ENCODE measurements around the gene FARP2.

The FARP2 gene, protein sequence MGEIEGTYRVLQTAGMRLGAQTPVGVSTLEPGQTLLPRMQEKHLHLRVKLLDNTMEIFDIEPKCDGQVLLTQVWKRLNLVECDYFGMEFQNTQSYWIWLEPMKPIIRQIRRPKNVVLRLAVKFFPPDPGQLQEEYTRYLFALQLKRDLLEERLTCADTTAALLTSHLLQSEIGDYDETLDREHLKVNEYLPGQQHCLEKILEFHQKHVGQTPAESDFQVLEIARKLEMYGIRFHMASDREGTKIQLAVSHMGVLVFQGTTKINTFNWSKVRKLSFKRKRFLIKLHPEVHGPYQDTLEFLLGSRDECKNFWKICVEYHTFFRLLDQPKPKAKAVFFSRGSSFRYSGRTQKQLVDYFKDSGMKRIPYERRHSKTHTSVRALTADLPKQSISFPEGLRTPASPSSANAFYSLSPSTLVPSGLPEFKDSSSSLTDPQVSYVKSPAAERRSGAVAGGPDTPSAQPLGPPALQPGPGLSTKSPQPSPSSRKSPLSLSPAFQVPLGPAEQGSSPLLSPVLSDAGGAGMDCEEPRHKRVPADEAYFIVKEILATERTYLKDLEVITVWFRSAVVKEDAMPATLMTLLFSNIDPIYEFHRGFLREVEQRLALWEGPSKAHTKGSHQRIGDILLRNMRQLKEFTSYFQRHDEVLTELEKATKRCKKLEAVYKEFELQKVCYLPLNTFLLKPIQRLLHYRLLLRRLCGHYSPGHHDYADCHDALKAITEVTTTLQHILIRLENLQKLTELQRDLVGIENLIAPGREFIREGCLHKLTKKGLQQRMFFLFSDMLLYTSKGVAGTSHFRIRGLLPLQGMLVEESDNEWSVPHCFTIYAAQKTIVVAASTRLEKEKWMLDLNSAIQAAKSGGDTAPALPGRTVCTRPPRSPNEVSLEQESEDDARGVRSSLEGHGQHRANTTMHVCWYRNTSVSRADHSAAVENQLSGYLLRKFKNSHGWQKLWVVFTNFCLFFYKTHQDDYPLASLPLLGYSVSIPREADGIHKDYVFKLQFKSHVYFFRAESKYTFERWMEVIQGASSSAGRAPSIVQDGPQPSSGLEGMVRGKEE

DNA sequence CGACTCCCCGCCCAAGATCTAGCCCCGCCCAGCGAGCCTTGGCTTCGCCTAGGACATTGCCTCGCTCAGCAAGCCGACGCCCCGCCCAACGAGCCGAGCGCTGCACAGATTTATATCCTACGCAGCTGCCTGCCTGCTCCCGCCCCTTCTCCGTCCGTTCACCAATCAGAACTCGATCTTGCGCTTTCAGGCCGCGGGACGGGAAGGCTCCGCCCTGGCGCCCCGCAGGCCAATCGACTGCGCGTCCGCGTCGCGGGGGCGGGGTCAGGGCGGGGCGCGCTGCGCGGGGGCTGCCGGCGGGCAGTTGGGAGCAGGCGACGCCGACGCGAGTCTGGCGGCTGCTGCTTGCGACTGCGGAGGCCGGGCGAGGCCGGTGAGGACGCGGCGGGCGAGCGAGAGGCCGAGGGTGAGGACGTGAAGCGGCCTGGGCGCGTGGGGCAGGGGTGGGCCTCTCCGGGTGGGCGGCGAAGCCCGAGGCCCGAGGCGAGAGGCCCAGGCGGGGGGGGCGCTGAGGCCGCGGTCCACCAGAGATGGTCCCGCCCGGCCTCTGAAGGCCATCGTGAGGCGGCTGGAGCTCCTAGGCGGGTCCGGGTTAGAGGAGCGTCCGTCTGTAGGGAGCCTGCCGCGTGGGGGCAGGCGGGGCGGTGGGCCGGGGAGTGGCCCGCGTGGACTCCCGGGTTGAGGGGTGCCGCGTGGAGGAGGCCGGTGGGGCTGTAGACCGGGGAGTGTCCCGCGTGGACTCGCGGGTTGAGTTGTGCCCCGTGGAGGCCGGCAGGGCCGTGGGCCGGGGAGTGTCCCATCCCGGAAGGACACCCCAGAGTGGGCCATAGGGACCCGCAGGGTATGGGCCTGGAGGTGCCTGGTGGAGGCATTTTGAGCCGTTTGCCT, at the start of gene FARP2:
Gene FARP2, plus strand, starts transcription at position 303 of the 888 bp plus-strand sequence. CDS start 16,823 bp downstream, outside the sequence.
- in situ Hi-C loops (cut with MboI; ENCODE audit: low sequenced_read_pairs, unreplicated experiment): no loop called here
- peak; percentile 93 for DNase-seq (ENCODE audit: low spot score)
- TF ChIP-seq, protein P1, sequence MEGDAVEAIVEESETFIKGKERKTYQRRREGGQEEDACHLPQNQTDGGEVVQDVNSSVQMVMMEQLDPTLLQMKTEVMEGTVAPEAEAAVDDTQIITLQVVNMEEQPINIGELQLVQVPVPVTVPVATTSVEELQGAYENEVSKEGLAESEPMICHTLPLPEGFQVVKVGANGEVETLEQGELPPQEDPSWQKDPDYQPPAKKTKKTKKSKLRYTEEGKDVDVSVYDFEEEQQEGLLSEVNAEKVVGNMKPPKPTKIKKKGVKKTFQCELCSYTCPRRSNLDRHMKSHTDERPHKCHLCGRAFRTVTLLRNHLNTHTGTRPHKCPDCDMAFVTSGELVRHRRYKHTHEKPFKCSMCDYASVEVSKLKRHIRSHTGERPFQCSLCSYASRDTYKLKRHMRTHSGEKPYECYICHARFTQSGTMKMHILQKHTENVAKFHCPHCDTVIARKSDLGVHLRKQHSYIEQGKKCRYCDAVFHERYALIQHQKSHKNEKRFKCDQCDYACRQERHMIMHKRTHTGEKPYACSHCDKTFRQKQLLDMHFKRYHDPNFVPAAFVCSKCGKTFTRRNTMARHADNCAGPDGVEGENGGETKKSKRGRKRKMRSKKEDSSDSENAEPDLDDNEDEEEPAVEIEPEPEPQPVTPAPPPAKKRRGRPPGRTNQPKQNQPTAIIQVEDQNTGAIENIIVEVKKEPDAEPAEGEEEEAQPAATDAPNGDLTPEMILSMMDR (IDR thresholded peaks at IDR 0.05; ENCODE audit: borderline replicate concordance, control extremely low read depth, extremely low read depth, insufficient read depth, missing control alignments): no peak

DNA sequence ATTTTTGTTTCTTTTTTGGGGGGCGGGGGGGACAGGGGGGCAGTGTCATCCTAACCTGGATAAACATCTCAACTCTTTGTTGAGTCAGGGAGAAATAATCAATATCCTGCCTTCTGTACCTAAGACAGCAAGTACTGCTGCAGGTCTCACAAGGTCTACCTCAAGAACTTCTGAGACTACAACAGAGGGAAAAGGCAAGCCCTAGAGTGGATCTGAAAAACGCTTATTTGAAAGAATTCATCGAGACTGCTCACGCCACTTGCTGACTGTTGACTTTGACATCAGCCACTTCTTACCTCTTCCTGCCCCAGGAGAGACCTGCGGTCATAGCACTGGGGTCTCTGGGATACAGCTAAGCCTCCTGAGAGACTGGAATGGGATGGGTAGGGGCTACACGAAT, 49.0 kb upstream of the FARP2 start:
- no peak for DNase-seq (ENCODE audit: low spot score)
- in situ Hi-C loops (cut with MboI; ENCODE audit: low sequenced_read_pairs, unreplicated experiment): no loop called here
- TF ChIP-seq, protein P1 (IDR thresholded peaks at IDR 0.05; ENCODE audit: borderline replicate concordance, control extremely low read depth, extremely low read depth, insufficient read depth, missing control alignments): no peak

DNA sequence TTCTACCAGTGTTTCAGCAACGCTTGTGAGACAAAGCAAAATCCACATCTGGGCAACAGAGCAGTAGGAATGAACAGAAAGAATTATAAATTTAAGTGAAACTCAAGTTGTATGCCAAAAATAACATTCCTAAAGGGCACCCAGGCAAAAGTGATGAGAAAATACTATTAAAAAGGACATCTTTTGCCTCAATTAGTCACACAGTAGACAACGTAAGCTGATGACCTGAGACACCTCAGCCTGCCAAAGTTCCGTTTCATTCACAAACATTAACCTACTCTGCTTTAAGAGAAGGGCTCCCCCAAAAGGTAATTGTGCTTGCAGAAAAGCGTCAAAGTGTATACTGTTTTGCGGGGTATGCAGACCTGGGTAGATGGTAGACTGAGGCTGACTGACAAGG, 47.8 kb upstream of the FARP2 start:
- TF ChIP-seq, protein P1 (IDR thresholded peaks at IDR 0.05; ENCODE audit: borderline replicate concordance, control extremely low read depth, extremely low read depth, insufficient read depth, missing control alignments): no peak
- no peak for DNase-seq (ENCODE audit: low spot score)
- in situ Hi-C loops (cut with MboI; ENCODE audit: low sequenced_read_pairs, unreplicated experiment): no loop called here

DNA sequence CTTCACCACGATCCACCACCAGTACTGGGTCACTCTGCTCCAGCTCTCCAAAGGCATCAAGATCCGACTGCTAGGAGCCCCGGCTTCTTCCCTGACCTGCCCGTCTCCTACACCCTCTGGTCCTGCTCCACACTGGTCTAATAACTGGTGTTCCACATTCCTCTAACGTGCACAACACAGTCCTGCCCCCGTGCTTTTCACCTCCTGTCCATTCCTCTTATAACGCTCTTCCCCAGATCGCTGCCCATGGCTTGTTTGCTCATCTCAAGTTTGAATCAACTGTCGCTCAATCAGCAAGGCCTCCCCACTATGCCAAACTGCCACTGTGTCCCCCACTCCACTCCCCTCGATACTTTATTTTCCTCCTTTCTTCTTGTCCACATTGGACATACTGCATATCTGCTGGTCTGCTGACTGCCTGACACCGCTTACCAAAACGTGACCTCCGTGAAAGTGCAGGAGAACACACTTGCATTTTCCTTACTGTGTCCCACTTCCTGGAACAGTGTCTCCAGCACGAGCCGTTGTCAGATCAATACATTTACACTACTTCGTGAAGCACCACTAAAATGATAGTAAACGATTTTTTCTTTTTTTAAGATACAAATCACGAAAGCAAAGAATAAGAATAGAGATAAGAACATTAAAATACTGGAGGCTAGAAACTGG, 47.1 kb upstream of the FARP2 start:
- in situ Hi-C loops (cut with MboI; ENCODE audit: low sequenced_read_pairs, unreplicated experiment): no loop called here
- DNase-seq (ENCODE audit: low spot score): no peak
- TF ChIP-seq, protein P1 (IDR thresholded peaks at IDR 0.05; ENCODE audit: borderline replicate concordance, control extremely low read depth, extremely low read depth, insufficient read depth, missing control alignments): no peak

DNA sequence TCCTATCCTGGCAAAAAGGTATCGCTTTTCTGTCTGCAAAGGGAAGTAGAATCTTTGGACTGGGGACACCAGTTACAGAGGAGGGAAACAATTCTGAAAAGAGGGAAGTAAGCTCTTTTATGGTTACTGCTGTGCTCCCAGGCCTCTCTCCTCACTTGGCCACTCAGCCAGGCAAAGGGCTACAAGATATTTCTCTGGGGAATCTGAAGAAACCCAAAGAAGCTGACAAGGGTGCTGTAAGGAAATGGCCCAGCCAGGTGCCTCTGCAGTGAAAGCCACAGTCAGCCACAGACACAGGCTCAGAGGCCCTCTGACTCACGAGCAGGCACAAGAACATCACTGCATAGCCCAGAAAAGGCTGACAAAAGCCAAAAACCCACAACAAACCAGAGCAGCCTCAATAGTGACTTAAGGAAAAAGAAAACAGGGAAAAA, 46.4 kb upstream of the FARP2 start:
- in situ Hi-C loops (cut with MboI; ENCODE audit: low sequenced_read_pairs, unreplicated experiment): no loop called here
- TF ChIP-seq, protein P1 (IDR thresholded peaks at IDR 0.05; ENCODE audit: borderline replicate concordance, control extremely low read depth, extremely low read depth, insufficient read depth, missing control alignments): no peak
- peak; percentile 50 for DNase-seq (ENCODE audit: low spot score)
